GM23338 (cell line): ENCODE data around the gene CHKB. TPM values are rescaled to one million over a fixed set of nuclear protein-coding genes. Genes with fewer than 3 reads are reported as not detected.

Experiments used
- ATAC-seq: fragments of 200-7000 bp; cut with Tn5 transposase; 3 replicates; pipeline ENCODE4 v1.9.1; 2020
- DNase-seq: peaks from one replicate; pipeline ENCODE4 v3.0.0-alpha.2; 2015; ENCODE audit warnings: low spot score
- H2AFZ ChIP-seq: fragments of 200-600 bp; sonication (generic); 2 replicates; pipeline ENCODE4 v1.8.0; 2016; ENCODE audit warnings: antibody characterized with exemption, mild to moderate bottlenecking, moderate library complexity
- H3F3A ChIP-seq: fragments of 200-600 bp; sonication (generic); replicated peaks from 2 replicates; pipeline ENCODE4 v1.8.0; 2017; ENCODE audit warnings: antibody characterized with exemption, mixed run types, low read depth
- H3K27ac ChIP-seq: fragments of 200-600 bp; sonication (generic); 2 replicates; pipeline ENCODE4 v1.6.1; 2016; ENCODE audit warnings: low read depth
- H3K27me3 ChIP-seq: fragments of 200-600 bp; sonication (generic); 2 replicates; pipeline ENCODE4 v1.8.0; 2016; ENCODE audit warnings: mild to moderate bottlenecking, mixed run types, moderate library complexity; ENCODE audit not compliant: insufficient read depth
- H3K36me3 ChIP-seq: fragments of 200-600 bp; sonication (generic); 2 replicates; pipeline ENCODE4 v1.8.0; 2016; ENCODE audit warnings: mild to moderate bottlenecking; ENCODE audit not compliant: insufficient read depth
- H3K4me1 ChIP-seq: fragments of 200-600 bp; sonication (generic); 2 replicates; pipeline ENCODE4 v1.8.0; 2016; ENCODE audit warnings: mild to moderate bottlenecking, moderate library complexity; ENCODE audit not compliant: insufficient read depth
- H3K4me2 ChIP-seq: fragments of 200-600 bp; sonication (generic); 2 replicates; pipeline ENCODE4 v1.7.1; 2017; ENCODE audit warnings: mixed run types
- H3K4me3 ChIP-seq: fragments of 200-600 bp; sonication (generic); 2 replicates; pipeline ENCODE4 v1.6.1; 2016; ENCODE audit warnings: mixed run types
- H3K79me2 ChIP-seq: fragments of 200-600 bp; sonication (generic); replicated peaks from 2 replicates; pipeline ENCODE4 v1.8.0; 2017; ENCODE audit warnings: mild to moderate bottlenecking; ENCODE audit not compliant: insufficient read depth
- H3K9me2 ChIP-seq: fragments of 200-600 bp; sonication (generic); 2 replicates; pipeline ENCODE4 v1.8.0; 2017; ENCODE audit not compliant: insufficient read depth
- H4K20me1 ChIP-seq: fragments of 200-600 bp; sonication (generic); replicated peaks from 2 replicates; pipeline ENCODE4 v1.8.0; 2017; ENCODE audit warnings: mild to moderate bottlenecking; ENCODE audit not compliant: insufficient read depth
- H3K27ac Mint-ChIP-seq: 2 replicates; pipeline ENCODE4 v1.8.0; 2020; ENCODE audit warnings: inconsistent platforms, mild to moderate bottlenecking, moderate library complexity, mixed read lengths
- H3K27me3 Mint-ChIP-seq: 3 replicates; pipeline ENCODE4 v1.8.0; 2022; ENCODE audit warnings: low read depth, mild to moderate bottlenecking, moderate library complexity, mixed read lengths, inconsistent platforms; ENCODE audit not compliant: insufficient read depth, poor library complexity
- H3K36me3 Mint-ChIP-seq: 3 replicates; pipeline ENCODE4 v1.8.0; 2021; ENCODE audit warnings: low read depth, mild to moderate bottlenecking, inconsistent platforms, moderate library complexity, mixed read lengths
- H3K4me1 Mint-ChIP-seq: 3 replicates; pipeline ENCODE4 v1.8.0; 2020; ENCODE audit warnings: mild to moderate bottlenecking, inconsistent platforms, mixed read lengths
- H3K4me3 Mint-ChIP-seq: 3 replicates; pipeline ENCODE4 v1.8.0; 2021; ENCODE audit warnings: moderate library complexity, mild to moderate bottlenecking, inconsistent platforms, mixed read lengths
- H3K9me3 Mint-ChIP-seq: 3 replicates; pipeline ENCODE4 v1.8.0; 2020; ENCODE audit warnings: moderate library complexity, mild to moderate bottlenecking, inconsistent platforms, mixed read lengths
- EZH2 ChIP-seq: fragments of 200-600 bp; sonication (generic); IDR thresholded peaks from one replicate; pipeline ENCODE4 v1.8.0; 2017; ENCODE audit warnings: antibody characterized with exemption, mild to moderate bottlenecking, low read depth; ENCODE audit not compliant: unreplicated experiment
- EZH2phosphoT487 ChIP-seq: fragments of 200-600 bp; sonication (generic); IDR thresholded peaks from one replicate; pipeline ENCODE4 v1.8.1; 2018; ENCODE audit warnings: antibody characterized with exemption; ENCODE audit not compliant: unreplicated experiment
- NANOG ChIP-seq: IDR thresholded peaks from 2 replicates; pipeline ENCODE4 v1.6.1; 2016; ENCODE audit warnings: antibody characterized with exemption, borderline replicate concordance
- STAT1 ChIP-seq: IDR thresholded peaks from one replicate; pipeline ENCODE4 v1.6.1; 2016; ENCODE audit warnings: antibody characterized with exemption; ENCODE audit not compliant: unreplicated experiment
- ZNF331 ChIP-seq: fragments of 250-450 bp; sonication (Bioruptor Pico); IDR thresholded peaks from 2 replicates; pipeline ENCODE4 v1.5.0; 2020; ENCODE audit warnings: low read depth, mild to moderate bottlenecking, moderate library complexity
- polyA plus RNA-seq: library from polyadenylated mRNA; unstranded; fragments of >200 nt; fragmentation: Nextera tagmentation; extraction: Ambion mirVana; gene quantifications from 2 replicates; pipeline ENCODE4 v1.2.1, GENCODE V29; 2016
- total RNA-seq: library from RNA; depleted of rRNA; stranded (reverse); fragments of >200 nt; shearing (Covaris generic); gene quantifications from 2 replicates; pipeline ENCODE4 v1.2.3, GENCODE V29; 2014
- TF ChIP-seq, protein P1 (sequence below), 2 experiments: fragments of 200-600 bp in 1 of 2; sonication (generic) in 1 of 2; conservative IDR thresholded peaks; 2 replicates each; pipeline versions ENCODE4 v1.5.1 to v1.6.1; 2016 to 2017; ENCODE audit warnings: antibody characterized with exemption in 2 of 2, low read depth in 2 of 2, mild to moderate bottlenecking in 2 of 2, moderate library complexity in 1 of 2

CHKB gene
- total and polyA plus RNA-seq, 2 experiments from 2014 or later, result 51.2 to 61.6 TPM

DNA sequence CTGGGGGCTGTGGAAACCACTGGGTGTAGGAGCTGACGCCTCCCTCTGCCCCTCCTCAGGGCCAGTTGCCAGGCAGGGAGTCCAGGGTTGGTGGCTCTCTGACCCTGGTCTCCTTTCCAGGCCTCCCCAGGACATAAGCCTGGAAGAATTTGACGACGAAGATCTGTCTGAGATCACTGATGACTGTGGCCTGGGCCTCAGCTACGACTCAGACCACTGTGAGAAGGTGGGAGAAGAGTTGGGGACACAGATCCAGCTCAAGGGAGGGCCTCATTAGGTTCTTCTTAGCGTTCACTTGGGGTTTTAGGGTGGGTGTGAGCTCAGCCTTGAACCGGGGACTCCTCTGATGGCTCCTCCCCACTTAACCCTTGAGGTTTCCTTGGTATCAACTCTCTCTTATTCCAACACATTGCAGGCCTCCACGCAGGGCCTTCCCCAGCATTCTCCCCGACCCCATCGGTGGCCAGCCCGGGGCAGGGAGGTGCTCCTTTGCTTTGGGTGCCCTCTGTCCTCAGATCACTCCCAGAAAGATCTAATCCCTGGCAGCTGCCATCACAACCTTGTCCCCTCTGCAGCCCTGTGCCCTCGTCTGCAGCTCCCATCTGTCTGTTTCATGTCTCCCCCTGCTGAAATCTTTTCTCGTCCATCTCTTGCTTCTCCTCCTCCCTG lies 19.2 kb upstream of the CHKB start:
- no peaks in the 10 kb centered on the region for H3K79me2 ChIP-seq
- H3K27ac ChIP-seq, result no peak overlapping the region
- H3F3A ChIP-seq, result no peaks in the 10 kb centered on the region
- Mint-ChIP-seq H3K27ac (no peak overlapping the region), H3K4me1 (peaks cover 16% of the 10 kb centered on the region), H3K27me3 (peaks cover 68% of the 10 kb centered on the region), H3K9me3 (0 out of 3 replicates have a peak, but pooled peaks cover 3% of the 10 kb centered on the region), H3K36me3 (peaks cover 3% of the 10 kb centered on the region; the same call in 1 of the 3 replicates), H3K4me3 (peak overlapping the region; percentile 63)
- H3K9me2 ChIP-seq, result no peaks in the 10 kb centered on the region
- H3K4me3 ChIP-seq, result no peak overlapping the region
- ATAC-seq (no peak), DNase-seq (no peak)
- no peak overlapping the region for H3K4me2 ChIP-seq
- H2AFZ ChIP-seq, result no peak overlapping the region
- no peaks in the 10 kb centered on the region for H3K36me3 ChIP-seq
- peaks cover 90% of the 10 kb centered on the region for H3K27me3 ChIP-seq
- TF ChIP-seq ZNF331 (CRISPR knock-in tag) (no peak), EZH2 (peak; percentile 35), STAT1 (no peak), NANOG (no peak)
- H4K20me1 ChIP-seq, result no peaks in the 10 kb centered on the region; the same call in 1 of the 2 replicates
- no peaks in the 10 kb centered on the region; the same call in 1 of the 2 replicates for H3K4me1 ChIP-seq

DNA sequence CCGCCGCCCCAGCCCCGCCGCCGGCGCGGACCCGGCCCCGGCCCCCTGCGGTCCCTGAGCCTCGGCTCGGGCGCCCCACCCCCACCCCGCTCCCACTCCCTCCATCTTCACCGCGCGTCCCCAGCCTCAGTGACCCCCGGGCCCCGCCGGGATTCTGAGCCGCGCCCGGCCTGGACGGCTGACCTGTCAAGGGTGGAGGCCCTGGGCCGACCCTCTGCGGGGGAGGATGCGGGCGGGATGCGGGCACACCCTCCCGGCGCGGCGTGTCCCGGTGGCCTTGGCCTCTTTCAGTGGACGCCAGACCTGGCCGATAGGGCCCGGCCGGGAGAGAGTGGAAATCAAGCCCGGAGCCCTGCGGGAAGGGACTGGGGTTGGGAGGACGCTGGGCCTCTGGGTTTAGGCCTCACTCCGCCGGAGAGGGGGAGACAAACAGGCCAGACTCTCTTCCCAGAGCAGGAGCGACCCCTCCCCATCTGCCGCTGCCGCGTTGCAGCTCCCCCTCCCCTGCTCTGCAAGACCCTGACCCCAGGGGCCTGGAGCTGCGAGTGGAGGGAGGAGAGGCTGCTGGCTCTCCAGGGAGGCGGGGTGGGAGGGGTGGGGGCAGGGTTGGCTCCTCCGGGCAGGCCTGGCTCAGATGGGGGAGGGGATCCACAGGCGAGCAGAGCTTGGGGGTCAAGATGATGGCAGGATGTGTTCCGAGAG lies 18.5 kb upstream of the CHKB start:
- peak overlapping the region; percentile 55 for H3K4me3 ChIP-seq

More for the DNA sequence above, 18.5 kb upstream of the CHKB start:
- no peak overlapping the region for H3K27ac Mint-ChIP-seq
- Histone ChIP-seq H3K27me3 (peaks cover 91% of the 10 kb centered on the region), H4K20me1 (no peaks in the 10 kb centered on the region; the same call in 1 of the 2 replicates), H3K4me1 (no peaks in the 10 kb centered on the region; the same call in 1 of the 2 replicates), H3K9me2 (no peaks in the 10 kb centered on the region), H2AFZ (no peak overlapping the region), H3F3A (no peaks in the 10 kb centered on the region), H3K36me3 (no peaks in the 10 kb centered on the region), H3K4me2 (peak overlapping the region; percentile 75), H3K79me2 (no peaks in the 10 kb centered on the region), H3K27ac (no peak overlapping the region)
- peaks cover 16% of the 10 kb centered on the region for H3K4me1 Mint-ChIP-seq
- H3K27me3 Mint-ChIP-seq, result peaks cover 64% of the 10 kb centered on the region
- H3K9me3 Mint-ChIP-seq, result 0 out of 3 replicates have a peak, but pooled peaks cover 3% of the 10 kb centered on the region
- DNase-seq (no peak), ATAC-seq (no peak; the same call in 2 of the 3 replicates)
- H3K4me3 Mint-ChIP-seq, result peak overlapping the region; percentile 63
- TF ChIP-seq EZH2phosphoT487, result no peak
- TF ChIP-seq, protein P1, sequence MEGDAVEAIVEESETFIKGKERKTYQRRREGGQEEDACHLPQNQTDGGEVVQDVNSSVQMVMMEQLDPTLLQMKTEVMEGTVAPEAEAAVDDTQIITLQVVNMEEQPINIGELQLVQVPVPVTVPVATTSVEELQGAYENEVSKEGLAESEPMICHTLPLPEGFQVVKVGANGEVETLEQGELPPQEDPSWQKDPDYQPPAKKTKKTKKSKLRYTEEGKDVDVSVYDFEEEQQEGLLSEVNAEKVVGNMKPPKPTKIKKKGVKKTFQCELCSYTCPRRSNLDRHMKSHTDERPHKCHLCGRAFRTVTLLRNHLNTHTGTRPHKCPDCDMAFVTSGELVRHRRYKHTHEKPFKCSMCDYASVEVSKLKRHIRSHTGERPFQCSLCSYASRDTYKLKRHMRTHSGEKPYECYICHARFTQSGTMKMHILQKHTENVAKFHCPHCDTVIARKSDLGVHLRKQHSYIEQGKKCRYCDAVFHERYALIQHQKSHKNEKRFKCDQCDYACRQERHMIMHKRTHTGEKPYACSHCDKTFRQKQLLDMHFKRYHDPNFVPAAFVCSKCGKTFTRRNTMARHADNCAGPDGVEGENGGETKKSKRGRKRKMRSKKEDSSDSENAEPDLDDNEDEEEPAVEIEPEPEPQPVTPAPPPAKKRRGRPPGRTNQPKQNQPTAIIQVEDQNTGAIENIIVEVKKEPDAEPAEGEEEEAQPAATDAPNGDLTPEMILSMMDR (conservative IDR thresholded peaks at IDR 0.05; ENCODE audit: low read depth in 2 of 2), result no peak
- TF ChIP-seq EZH2, result peak; percentile 69
- peaks cover 3% of the 10 kb centered on the region; the same call in 1 of the 3 replicates for H3K36me3 Mint-ChIP-seq
